Smooth muscle cell (in vitro differentiated cells): ENCODE results near the gene TASL. TPM values are rescaled to one million over a fixed set of nuclear protein-coding genes. Genes with fewer than 3 reads are reported as not detected.

Experiments used
- DNase-seq: peaks from one replicate; lab custom pipeline; 2025; ENCODE audit not compliant: unreplicated experiment; lab: John Stamatoyannopoulos, UW
- H2AFZ ChIP-seq: fragments of 200-600 bp; sonication (generic); 2 replicates; pipeline ENCODE4 v1.6.0; 2016; ENCODE audit warnings: antibody characterized with exemption, low read depth, mild to moderate bottlenecking
- H3F3A ChIP-seq: fragments of 200-600 bp; sonication (generic); 2 replicates; pipeline ENCODE4 v1.6.0; 2017; ENCODE audit warnings: antibody characterized with exemption, low read depth
- H3K27ac ChIP-seq: fragments of 200-600 bp; sonication (generic); 2 replicates; pipeline ENCODE4 v1.5.1; 2016; ENCODE audit warnings: low read depth, mild to moderate bottlenecking
- H3K27me3 ChIP-seq: fragments of 200-600 bp; sonication (generic); 2 replicates; pipeline ENCODE4 v1.6.1; 2016; ENCODE audit warnings: low read depth, mild to moderate bottlenecking
- H3K36me3 ChIP-seq: fragments of 200-600 bp; sonication (generic); 2 replicates; pipeline ENCODE4 v1.5.1; 2016; ENCODE audit warnings: low read depth
- H3K4me1 ChIP-seq: fragments of 200-600 bp; sonication (generic); 2 replicates; pipeline ENCODE4 v1.5.1; 2016; ENCODE audit warnings: low read depth
- H3K4me2 ChIP-seq: fragments of 200-600 bp; sonication (generic); 2 replicates; pipeline ENCODE4 v1.6.0; 2016; ENCODE audit warnings: mild to moderate bottlenecking
- H3K4me3 ChIP-seq: fragments of 200-600 bp; sonication (generic); 2 replicates; pipeline ENCODE4 v1.5.1; 2016; ENCODE audit warnings: mild to moderate bottlenecking
- H3K79me2 ChIP-seq: fragments of 200-600 bp; sonication (generic); 2 replicates; pipeline ENCODE4 v1.6.0; 2016; ENCODE audit warnings: low read depth, mild to moderate bottlenecking
- H3K9ac ChIP-seq: fragments of 200-600 bp; sonication (generic); 2 replicates; pipeline ENCODE4 v1.6.0; 2016; ENCODE audit warnings: low read depth
- H3K9me3 ChIP-seq: fragments of 200-600 bp; sonication (generic); replicated peaks from 2 replicates; pipeline ENCODE4 v1.5.1; 2016; ENCODE audit warnings: low read depth
- H4K20me1 ChIP-seq: fragments of 200-600 bp; sonication (generic); 2 replicates; pipeline ENCODE4 v1.6.0; 2016; ENCODE audit warnings: low read depth
- whole genome bisulfite sequencing: methylation state at CpG from one replicate; pipeline ENCODE4 v1.1.7; 2016; ENCODE audit warnings: low lambda C conversion rate; 5-methylcytosine and 5-hydroxymethylcytosine counted together
- polyA plus RNA-seq: library from polyadenylated mRNA; unstranded; fragments of >200 nt; fragmentation: Nextera tagmentation; extraction: Ambion mirVana; gene quantifications from 2 replicates; pipeline ENCODE4 v1.2.1, GENCODE V29; 2016
- total RNA-seq: library from RNA; depleted of rRNA; stranded (reverse); fragments of >200 nt; gene quantifications from 2 replicates; pipeline ENCODE4 v1.2.3, GENCODE V29; 2014
- TF ChIP-seq, protein P1 (sequence below): fragments of 200-600 bp; sonication (generic); IDR thresholded peaks from 2 replicates; pipeline ENCODE4 v1.5.1; 2017; ENCODE audit warnings: borderline replicate concordance, mild to moderate bottlenecking, antibody characterized with exemption; ENCODE audit not compliant: insufficient read depth, poor library complexity, severe bottlenecking

Gene TASL
- total and polyA plus RNA-seq, 2 experiments from 2014 or later = not detected

DNA sequence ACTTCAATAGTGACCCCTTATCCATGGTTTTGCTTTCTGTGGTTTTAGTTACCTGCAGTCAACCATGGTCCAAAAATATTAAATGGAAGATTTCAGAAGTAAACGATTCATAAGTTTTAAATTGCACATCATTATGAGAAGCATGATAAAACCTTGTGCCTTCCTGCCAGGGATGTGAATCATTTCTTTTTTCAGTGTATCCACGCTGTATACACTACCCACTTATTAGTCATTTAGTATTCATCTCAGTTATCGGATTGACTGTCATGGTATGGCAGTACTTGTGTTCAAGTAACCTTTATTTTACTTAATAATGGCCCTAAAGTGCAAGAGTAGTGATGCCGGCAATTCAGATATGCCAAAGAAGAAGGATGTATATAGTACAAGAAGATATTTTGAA is 37.7 kb upstream of the TASL start:
- H3K79me2 ChIP-seq = no peaks in the 10 kb centered on the region
- H3K36me3 ChIP-seq = no peaks in the 10 kb centered on the region
- H3K27ac ChIP-seq = no peak overlapping the region
- DNase-seq = no peak
- H3K9me3 ChIP-seq = no peaks in the 10 kb centered on the region
- no peak overlapping the region for H3K4me3 ChIP-seq
- no peak overlapping the region for H2AFZ ChIP-seq
- TF ChIP-seq, protein P1, sequence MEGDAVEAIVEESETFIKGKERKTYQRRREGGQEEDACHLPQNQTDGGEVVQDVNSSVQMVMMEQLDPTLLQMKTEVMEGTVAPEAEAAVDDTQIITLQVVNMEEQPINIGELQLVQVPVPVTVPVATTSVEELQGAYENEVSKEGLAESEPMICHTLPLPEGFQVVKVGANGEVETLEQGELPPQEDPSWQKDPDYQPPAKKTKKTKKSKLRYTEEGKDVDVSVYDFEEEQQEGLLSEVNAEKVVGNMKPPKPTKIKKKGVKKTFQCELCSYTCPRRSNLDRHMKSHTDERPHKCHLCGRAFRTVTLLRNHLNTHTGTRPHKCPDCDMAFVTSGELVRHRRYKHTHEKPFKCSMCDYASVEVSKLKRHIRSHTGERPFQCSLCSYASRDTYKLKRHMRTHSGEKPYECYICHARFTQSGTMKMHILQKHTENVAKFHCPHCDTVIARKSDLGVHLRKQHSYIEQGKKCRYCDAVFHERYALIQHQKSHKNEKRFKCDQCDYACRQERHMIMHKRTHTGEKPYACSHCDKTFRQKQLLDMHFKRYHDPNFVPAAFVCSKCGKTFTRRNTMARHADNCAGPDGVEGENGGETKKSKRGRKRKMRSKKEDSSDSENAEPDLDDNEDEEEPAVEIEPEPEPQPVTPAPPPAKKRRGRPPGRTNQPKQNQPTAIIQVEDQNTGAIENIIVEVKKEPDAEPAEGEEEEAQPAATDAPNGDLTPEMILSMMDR = no peak
- no peak overlapping the region for H3K9ac ChIP-seq
- no peak overlapping the region for H3K4me2 ChIP-seq
- H4K20me1 ChIP-seq = no peaks in the 10 kb centered on the region
- H3K27me3 ChIP-seq = no peaks in the 10 kb centered on the region
- H3F3A ChIP-seq = no peaks in the 10 kb centered on the region
- H3K4me1 ChIP-seq = no peaks in the 10 kb centered on the region
- 63% methylated on average over 4 of the region's 4 CpGs for WGBS

DNA sequence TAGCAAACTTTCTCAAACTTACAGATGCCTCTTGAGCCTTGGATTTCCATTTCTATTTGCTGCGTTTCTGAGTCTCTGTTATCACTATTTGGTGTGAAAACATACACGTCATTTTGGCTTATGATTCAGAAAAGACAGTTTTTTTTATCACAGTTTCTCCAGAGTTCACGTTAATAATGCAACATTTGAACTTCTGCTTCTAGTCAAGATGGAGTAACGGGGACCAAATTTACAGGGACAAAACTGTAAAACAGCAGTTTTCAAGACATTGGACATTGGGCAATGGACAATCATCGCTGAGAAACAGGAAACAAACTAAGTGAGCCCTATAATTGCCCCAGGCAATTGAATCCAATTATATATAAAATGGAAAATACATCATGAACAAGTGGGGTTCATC is 36.2 kb upstream of the TASL start:
- DNase-seq = no peak
- Histone ChIP-seq H2AFZ (no peak overlapping the region), H3F3A (no peaks in the 10 kb centered on the region), H3K36me3 (no peaks in the 10 kb centered on the region), H3K4me1 (no peaks in the 10 kb centered on the region), H3K9me3 (no peaks in the 10 kb centered on the region), H3K4me3 (no peak overlapping the region), H3K79me2 (no peaks in the 10 kb centered on the region), H3K27me3 (no peaks in the 10 kb centered on the region), H3K4me2 (no peak overlapping the region), H3K9ac (no peak overlapping the region), H4K20me1 (no peaks in the 10 kb centered on the region), H3K27ac (no peak overlapping the region)
- TF ChIP-seq, protein P1 = no peak
- 61% methylated on average over 5 of the region's 5 CpGs for WGBS

DNA sequence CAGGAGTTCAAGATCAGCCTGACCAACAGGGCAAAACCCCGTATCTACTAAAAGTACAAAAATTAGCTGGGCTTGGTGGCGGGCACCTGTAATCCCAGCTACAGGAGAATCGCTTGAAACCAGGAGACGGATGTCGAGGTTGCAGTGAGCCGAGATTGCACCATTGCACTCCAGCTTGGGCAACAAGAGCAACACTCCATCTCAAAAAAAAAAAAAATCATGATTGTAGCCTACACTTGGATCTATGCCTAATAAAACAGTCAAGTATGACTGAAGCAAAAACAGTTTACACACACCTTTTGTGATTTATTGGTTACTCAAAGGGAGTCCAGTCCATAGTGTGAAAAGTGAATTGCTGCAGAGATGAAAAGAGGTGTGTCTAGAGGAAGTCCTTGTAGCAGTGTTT is 34.7 kb upstream of the TASL start:
- Histone ChIP-seq H3K27me3 (no peaks in the 10 kb centered on the region), H3K9me3 (no peaks in the 10 kb centered on the region), H3K79me2 (no peaks in the 10 kb centered on the region), H4K20me1 (no peaks in the 10 kb centered on the region), H3K9ac (no peak overlapping the region), H3K36me3 (no peaks in the 10 kb centered on the region), H2AFZ (no peak overlapping the region), H3K4me3 (no peak overlapping the region), H3F3A (no peaks in the 10 kb centered on the region), H3K4me2 (no peak overlapping the region), H3K27ac (no peak overlapping the region), H3K4me1 (no peaks in the 10 kb centered on the region)
- 88% methylated on average over 6 of the region's 6 CpGs for WGBS
- TF ChIP-seq, protein P1 = no peak
- no peak for DNase-seq

DNA sequence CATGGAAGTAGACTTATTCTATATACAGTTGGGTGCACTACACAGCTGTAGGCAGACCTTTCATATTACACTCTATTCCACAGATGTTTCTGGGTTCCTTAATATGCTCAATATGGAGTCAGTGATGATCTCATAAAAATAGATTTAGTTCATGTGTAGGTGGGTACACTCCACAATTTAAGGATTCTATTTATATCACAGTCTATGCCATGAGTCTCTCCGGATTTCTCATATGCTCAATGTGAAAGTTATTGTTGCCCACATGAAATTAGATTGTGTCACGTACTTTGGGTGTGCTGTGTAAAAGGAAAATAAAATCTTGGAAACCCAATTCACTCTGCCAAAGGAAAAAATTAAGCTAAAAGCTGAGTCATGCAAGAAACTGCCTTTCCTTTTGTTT is 32.5 kb upstream of the TASL start:
- Histone ChIP-seq H3K4me3 (no peak overlapping the region), H2AFZ (no peak overlapping the region), H3K9me3 (no peaks in the 10 kb centered on the region), H3K4me2 (no peak overlapping the region), H3K27me3 (no peaks in the 10 kb centered on the region), H3F3A (no peaks in the 10 kb centered on the region), H3K79me2 (no peaks in the 10 kb centered on the region), H3K9ac (no peak overlapping the region), H3K27ac (no peak overlapping the region), H4K20me1 (no peaks in the 10 kb centered on the region), H3K4me1 (no peaks in the 10 kb centered on the region), H3K36me3 (no peaks in the 10 kb centered on the region)
- no peak for DNase-seq
- 66% methylated on average over 2 of the region's 2 CpGs for WGBS
- TF ChIP-seq, protein P1 = no peak
